ENCODE data around the gene EARS2. TPM values are rescaled to one million over a fixed set of nuclear protein-coding genes. Genes with fewer than 3 reads are reported as not detected.

EARS2 gene
- total RNA-seq, 1 experiment from 2014 or later: 34.9 TPM

GRCh38 chr16:23519282-23519681 lies 37.9 kb downstream of the EARS2 start:
- no peak overlapping the region for H3K4me3 ChIP-seq
- H3K79me2 ChIP-seq (ENCODE audit: low read depth): no peaks in the 10 kb centered on the region
- H3F3A ChIP-seq (ENCODE audit: insufficient read depth, low read depth): peaks cover 3% of the 10 kb centered on the region; the same call in 1 of the 2 replicates
- TF ChIP-seq CTCF (conservative IDR thresholded peaks at IDR 0.05) (no peak), EZH2 (IDR thresholded peaks at IDR 0.05; ENCODE audit: low read depth) (no peak)
- H3K9me2 ChIP-seq (ENCODE audit: insufficient read depth): no peaks in the 10 kb centered on the region
- no TSS peak for BruUV-seq (replicated peaks)
- H3K27me3 ChIP-seq (ENCODE audit: insufficient read depth, low read depth): no peaks in the 10 kb centered on the region
- no peak overlapping the region for H2AFZ ChIP-seq
- CTCF ChIA-PET: no interaction called here
- H3K9me3 ChIP-seq (ENCODE audit: insufficient read depth, low read depth): no peaks in the 10 kb centered on the region
- no peaks in the 10 kb centered on the region for H4K20me1 ChIP-seq (ENCODE audit: insufficient read depth)
- POLR2A ChIA-PET (ENCODE audit: unreplicated experiment): no interaction called here
- no peak overlapping the region for H3K4me2 ChIP-seq
- DNase-seq: no peak
- H3K36me3 ChIP-seq (ENCODE audit: low read depth): peaks cover 12% of the 10 kb centered on the region; the same call in 1 of the 2 replicates
- intact Hi-C loops (cut with micrococcal nuclease; ENCODE audit: unreplicated experiment): no loop called here
- no peak overlapping the region for H3K27ac ChIP-seq
- H3K4me1 ChIP-seq (replicated peaks; ENCODE audit: insufficient read depth): no peaks in the 10 kb centered on the region

GRCh38 chr16:23518435-23518891 lies 38.7 kb downstream of the EARS2 start:
- Histone ChIP-seq H2AFZ (no peak overlapping the region), H3K36me3 (ENCODE audit: low read depth) (peaks cover 12% of the 10 kb centered on the region; the same call in 1 of the 2 replicates), H3K4me1 (replicated peaks; ENCODE audit: insufficient read depth) (no peaks in the 10 kb centered on the region), H3K79me2 (ENCODE audit: low read depth) (no peaks in the 10 kb centered on the region), H3K4me3 (no peak overlapping the region), H3K9me3 (ENCODE audit: insufficient read depth, low read depth) (no peaks in the 10 kb centered on the region), H3K27me3 (ENCODE audit: insufficient read depth, low read depth) (no peaks in the 10 kb centered on the region), H3F3A (ENCODE audit: insufficient read depth, low read depth) (peaks cover 3% of the 10 kb centered on the region; the same call in 1 of the 2 replicates), H3K9me2 (ENCODE audit: insufficient read depth) (no peaks in the 10 kb centered on the region), H3K4me2 (no peak overlapping the region), H4K20me1 (ENCODE audit: insufficient read depth) (no peaks in the 10 kb centered on the region), H3K27ac (no peak overlapping the region)
- CTCF ChIA-PET: no interaction called here
- TF ChIP-seq CTCF (conservative IDR thresholded peaks at IDR 0.05) (no peak), EZH2 (IDR thresholded peaks at IDR 0.05; ENCODE audit: low read depth) (no peak)
- intact Hi-C loops (cut with micrococcal nuclease; ENCODE audit: unreplicated experiment): no loop called here
- POLR2A ChIA-PET (ENCODE audit: unreplicated experiment): no interaction called here
- no TSS peak for BruUV-seq (replicated peaks)
- DNase-seq: no peak

- no peak for TF ChIP-seq CTCF (conservative IDR thresholded peaks at IDR 0.05)
- TF ChIP-seq EZH2 (IDR thresholded peaks at IDR 0.05; ENCODE audit: low read depth): no peak
- no TSS peak for BruUV-seq (replicated peaks)
- Histone ChIP-seq H3K9me2 (ENCODE audit: insufficient read depth) (no peaks in the 10 kb centered on the region), H3K4me1 (replicated peaks; ENCODE audit: insufficient read depth) (no peaks in the 10 kb centered on the region), H3K27ac (no peak overlapping the region), H4K20me1 (ENCODE audit: insufficient read depth) (no peaks in the 10 kb centered on the region), H2AFZ (no peak overlapping the region), H3K9me3 (ENCODE audit: insufficient read depth, low read depth) (no peaks in the 10 kb centered on the region), H3K36me3 (ENCODE audit: low read depth) (peaks cover 4% of the 10 kb centered on the region; the same call in 1 of the 2 replicates), H3K4me3 (no peak overlapping the region), H3K79me2 (ENCODE audit: low read depth) (no peaks in the 10 kb centered on the region), H3F3A (ENCODE audit: insufficient read depth, low read depth) (peaks cover 19% of the 10 kb centered on the region; the same call in 1 of the 2 replicates), H3K27me3 (ENCODE audit: insufficient read depth, low read depth) (no peaks in the 10 kb centered on the region), H3K4me2 (no peak overlapping the region)
- POLR2A ChIA-PET (ENCODE audit: unreplicated experiment): interaction anchor here (0.8 kb wide), 1 partner anchor 22 kb away, joined by 6 read pairs; no protein-coding TSS in a partner anchor
- no peak for DNase-seq
- CTCF ChIA-PET: no interaction called here
- intact Hi-C loops (cut with micrococcal nuclease; ENCODE audit: unreplicated experiment): no loop called here
Observed at GRCh38 chr16:23516366-23517137, 40.6 kb downstream of the EARS2 start.
